PC-3 (cell line): ENCODE results near the gene ANKRD52. TPM values are rescaled to one million over a fixed set of nuclear protein-coding genes. Genes with fewer than 3 reads are reported as not detected.

Experiments used
- ATAC-seq: fragments of 200-7000 bp; cut with Tn5 transposase; 2 replicates; pipeline ENCODE4 v1.9.1; 2020; ENCODE audit warnings: mild to moderate bottlenecking, moderate library complexity
- BruUV-seq: library from RNA; stranded (reverse); fragments of 400-500 nt; replicated peaks from 2 replicates; lab custom pipeline; 2021; lab: Mats Ljungman, UMichigan
- CTCF ChIA-PET: fragments of 300-600 bp; sonication (Branson Sonifier 250); formaldehyde crosslinking; loops from one replicate; lab custom pipeline; 2022; ENCODE audit warnings: antibody characterized with exemption; lab: Charles Lee
- POLR2A ChIA-PET: fragments of 300-600 bp; sonication (Branson Sonifier 250); formaldehyde crosslinking; loops from one replicate; lab custom pipeline; 2022; ENCODE audit warnings: antibody characterized with exemption; ENCODE audit not compliant: unreplicated experiment; lab: Charles Lee
- DNase-seq: peaks from one replicate; pipeline ENCODE4 v3.0.0-alpha.2; 2015
- H2AFZ ChIP-seq: fragments of 300-600 bp; sonication (generic); 2 replicates; pipeline ENCODE4 v1.6.0; 2016; ENCODE audit warnings: antibody characterized with exemption, low read length
- H3F3A ChIP-seq: fragments of 300-600 bp; sonication (generic); one replicate; pipeline ENCODE4 v1.6.0; 2017; ENCODE audit warnings: antibody characterized with exemption, low read length, control low read depth, mild to moderate bottlenecking; ENCODE audit not compliant: unreplicated experiment
- H3K27ac ChIP-seq: fragments of 300-600 bp; sonication (generic); 2 replicates; pipeline ENCODE4 v1.5.1; 2016; ENCODE audit warnings: mild to moderate bottlenecking, low read length
- H3K27me3 ChIP-seq: fragments of 300-600 bp; sonication (generic); 2 replicates; pipeline ENCODE4 v1.6.1; 2016; ENCODE audit warnings: low read length, mixed read lengths
- H3K36me3 ChIP-seq: fragments of 300-600 bp; sonication (generic); 2 replicates; pipeline ENCODE4 v1.6.1; 2016; ENCODE audit warnings: low read depth, mixed run types, low read length, mixed read lengths
- H3K4me1 ChIP-seq: fragments of 300-600 bp; sonication (generic); 2 replicates; pipeline ENCODE4 v1.5.1; 2016; ENCODE audit warnings: low read length; ENCODE audit not compliant: insufficient read depth
- H3K4me2 ChIP-seq: fragments of 300-600 bp; sonication (generic); 2 replicates; pipeline ENCODE4 v1.6.0; 2016; ENCODE audit warnings: low read length
- H3K4me3 ChIP-seq: fragments of 300-600 bp; sonication (generic); 2 replicates; pipeline ENCODE4 v1.5.1; 2016; ENCODE audit warnings: mild to moderate bottlenecking, low read length, mixed read lengths
- H3K79me2 ChIP-seq: fragments of 300-600 bp; sonication (generic); 2 replicates; pipeline ENCODE4 v1.6.1; 2017; ENCODE audit warnings: low read length, mixed read lengths
- H3K9ac ChIP-seq: fragments of 300-600 bp; sonication (generic); 2 replicates; pipeline ENCODE4 v1.6.0; 2016; ENCODE audit warnings: mild to moderate bottlenecking, low read length
- H3K9me2 ChIP-seq: fragments of 300-600 bp; sonication (generic); replicated peaks from 2 replicates; pipeline ENCODE4 v1.6.1; 2016; ENCODE audit warnings: mixed run types, low read length, mixed read lengths
- H3K9me3 ChIP-seq: fragments of 300-600 bp; sonication (generic); 2 replicates; pipeline ENCODE4 v1.6.1; 2016; ENCODE audit warnings: low read length, mixed read lengths
- H4K20me1 ChIP-seq: fragments of 300-600 bp; sonication (generic); 2 replicates; pipeline ENCODE4 v1.6.1; 2016; ENCODE audit warnings: low read length, mixed read lengths
- EZH2 ChIP-seq: fragments of 300-600 bp; sonication (generic); IDR thresholded peaks from one replicate; pipeline ENCODE4 v1.6.1; 2017; ENCODE audit warnings: antibody characterized with exemption, mild to moderate bottlenecking, low read length; ENCODE audit not compliant: unreplicated experiment
- EZH2phosphoT487 ChIP-seq: fragments of 300-600 bp; sonication (generic); IDR thresholded peaks from 2 replicates; pipeline ENCODE4 v1.6.1; 2018; ENCODE audit warnings: mild to moderate bottlenecking, antibody characterized with exemption, low read length, borderline replicate concordance
- intact Hi-C: fragments of 100-400 bp; cut with micrococcal nuclease; formaldehyde crosslinking; loops from 2 replicates; pipeline ENCODE4 v1.9.0; 2023
- total RNA-seq: library from RNA; depleted of rRNA; stranded (reverse); fragments of >200 nt; gene quantifications from 2 replicates; pipeline ENCODE4 v1.2.3, GENCODE V29; 2014
- TF ChIP-seq, protein P1 (sequence below): fragments of 300-600 bp; sonication (generic); conservative IDR thresholded peaks from 2 replicates; pipeline ENCODE4 v1.5.1; 2017; ENCODE audit warnings: antibody characterized with exemption, low read depth, mild to moderate bottlenecking, low read length

ANKRD52 gene
- total RNA-seq, 1 experiment from 2014 or later: 19.1 TPM

DNA sequence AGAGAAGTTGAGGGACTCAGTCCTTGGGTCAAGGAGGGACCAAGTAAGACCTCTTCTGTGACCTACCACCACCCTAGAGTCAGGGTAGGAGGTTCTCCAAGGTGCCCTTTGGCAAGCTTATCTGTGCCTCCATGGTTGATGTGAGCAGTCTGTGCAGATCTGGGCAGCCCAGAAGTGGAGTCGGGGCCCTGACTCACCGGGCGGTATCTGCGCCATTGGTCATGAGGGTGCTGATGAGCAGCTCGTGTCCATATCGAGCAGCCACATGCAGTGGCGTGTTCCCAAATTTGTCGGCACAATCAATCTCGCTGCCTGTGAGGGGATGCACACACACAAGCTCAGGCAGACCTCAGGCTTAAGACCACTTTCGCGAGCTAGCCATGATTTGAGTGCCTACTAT is 5.1 kb downstream of the ANKRD52 start:
- CTCF ChIA-PET: no interaction called here
- Histone ChIP-seq H3K27me3 (no peaks in the 10 kb centered on the region), H3K9me2 (no peaks in the 10 kb centered on the region), H3K9ac (no peak overlapping the region), H2AFZ (no peak overlapping the region), H3K4me3 (no peak overlapping the region), H3K79me2 (peaks cover 31% of the 10 kb centered on the region), H3K36me3 (peaks cover 55% of the 10 kb centered on the region), H3K9me3 (no peaks in the 10 kb centered on the region), H4K20me1 (peaks cover 12% of the 10 kb centered on the region; the same call in 1 of the 2 replicates), H3K4me1 (peaks cover 14% of the 10 kb centered on the region), H3K27ac (no peak overlapping the region), H3K4me2 (no peak overlapping the region), H3F3A (no peaks in the 10 kb centered on the region)
- DNase-seq (no peak), ATAC-seq (no peak)
- no TSS peak for BruUV-seq
- POLR2A ChIA-PET: no interaction called here
- TF ChIP-seq, protein P1, sequence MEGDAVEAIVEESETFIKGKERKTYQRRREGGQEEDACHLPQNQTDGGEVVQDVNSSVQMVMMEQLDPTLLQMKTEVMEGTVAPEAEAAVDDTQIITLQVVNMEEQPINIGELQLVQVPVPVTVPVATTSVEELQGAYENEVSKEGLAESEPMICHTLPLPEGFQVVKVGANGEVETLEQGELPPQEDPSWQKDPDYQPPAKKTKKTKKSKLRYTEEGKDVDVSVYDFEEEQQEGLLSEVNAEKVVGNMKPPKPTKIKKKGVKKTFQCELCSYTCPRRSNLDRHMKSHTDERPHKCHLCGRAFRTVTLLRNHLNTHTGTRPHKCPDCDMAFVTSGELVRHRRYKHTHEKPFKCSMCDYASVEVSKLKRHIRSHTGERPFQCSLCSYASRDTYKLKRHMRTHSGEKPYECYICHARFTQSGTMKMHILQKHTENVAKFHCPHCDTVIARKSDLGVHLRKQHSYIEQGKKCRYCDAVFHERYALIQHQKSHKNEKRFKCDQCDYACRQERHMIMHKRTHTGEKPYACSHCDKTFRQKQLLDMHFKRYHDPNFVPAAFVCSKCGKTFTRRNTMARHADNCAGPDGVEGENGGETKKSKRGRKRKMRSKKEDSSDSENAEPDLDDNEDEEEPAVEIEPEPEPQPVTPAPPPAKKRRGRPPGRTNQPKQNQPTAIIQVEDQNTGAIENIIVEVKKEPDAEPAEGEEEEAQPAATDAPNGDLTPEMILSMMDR: no peak
- no peak for TF ChIP-seq EZH2
- no peak for TF ChIP-seq EZH2phosphoT487
- intact Hi-C loops: no loop called here

DNA sequence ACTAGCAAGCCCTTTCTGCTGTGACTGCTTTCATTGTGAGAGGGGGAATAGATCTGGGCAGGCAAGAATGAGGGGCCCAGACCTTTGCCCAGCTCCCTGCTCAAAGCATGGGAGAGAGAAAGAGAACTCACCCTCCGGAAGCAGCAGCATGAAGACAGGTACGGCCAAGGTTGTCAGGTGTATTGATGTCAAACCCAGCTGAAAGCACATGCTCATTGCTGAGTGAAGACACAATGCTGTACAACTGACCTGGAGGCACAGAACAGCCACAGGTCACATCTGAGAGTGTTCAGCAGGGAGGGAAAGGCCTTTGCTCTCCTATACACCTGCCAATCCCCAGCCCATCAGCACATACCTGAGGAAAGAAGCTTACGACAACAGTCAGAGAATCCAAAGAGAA is 5.5 kb downstream of the ANKRD52 start:
- no TSS peak for BruUV-seq
- Histone ChIP-seq H3F3A (no peaks in the 10 kb centered on the region), H3K4me1 (peaks cover 14% of the 10 kb centered on the region), H3K27me3 (no peaks in the 10 kb centered on the region), H3K79me2 (peaks cover 27% of the 10 kb centered on the region), H3K9me3 (no peaks in the 10 kb centered on the region), H3K36me3 (peaks cover 59% of the 10 kb centered on the region), H3K4me2 (no peak overlapping the region), H3K9me2 (no peaks in the 10 kb centered on the region), H2AFZ (no peak overlapping the region), H3K27ac (no peak overlapping the region), H4K20me1 (peaks cover 12% of the 10 kb centered on the region; the same call in 1 of the 2 replicates), H3K9ac (no peak overlapping the region), H3K4me3 (no peak overlapping the region)
- DNase-seq: no peak
- ATAC-seq: no peak
- ChIA-PET CTCF (no interaction called here), POLR2A (no interaction called here)
- intact Hi-C loops: no loop called here
- TF ChIP-seq EZH2phosphoT487 (no peak), EZH2 (no peak)
- TF ChIP-seq, protein P1: no peak

- Histone ChIP-seq H4K20me1 (no peaks in the 10 kb centered on the region), H3K36me3 (peaks cover 59% of the 10 kb centered on the region), H3K27me3 (no peaks in the 10 kb centered on the region), H3K4me3 (no peak overlapping the region), H3K4me2 (no peak overlapping the region), H2AFZ (no peak overlapping the region), H3K9me2 (no peaks in the 10 kb centered on the region), H3K9ac (no peak overlapping the region), H3K9me3 (no peaks in the 10 kb centered on the region), H3K79me2 (no peaks in the 10 kb centered on the region), H3K4me1 (no peaks in the 10 kb centered on the region), H3F3A (no peaks in the 10 kb centered on the region), H3K27ac (no peak overlapping the region)
- intact Hi-C loops: no loop called here
- TF ChIP-seq EZH2 (no peak), EZH2phosphoT487 (no peak)
- TF ChIP-seq, protein P1: no peak
- BruUV-seq: no TSS peak
- DNase-seq (no peak), ATAC-seq (no peak)
- CTCF ChIA-PET: interaction anchor here (0.6 kb wide), 1 partner anchor 19 kb away, joined by 3 read pairs; the partner anchor contains the start of gene SLC39A5
- POLR2A ChIA-PET: no interaction called here
Observed at GRCh38 chr12:56248711-56249110, 9.5 kb downstream of the ANKRD52 start.
